Activated naive CD4-positive, alpha-beta T cell treated with Interleukin-2 at 50 U/mL for 16 hours (primary cell): ENCODE results near the gene FGF6.
"Not testable (repeated sequence)": the region's sequence is repeated elsewhere in the genome, so short reads cannot be mapped to it uniquely, and the experiment has no call there.

Source experiments
- DNase-seq: peaks from one replicate; pipeline ENCODE4 v3.0.0-alpha.2; 2020

FGF6 gene

GRCh38 chr12:4445156-4446101 lies at the start of gene FGF6:
FGF6 (minus strand) TSS chr12:4445815; CDS start chr12:4445570, 245 bp downstream.
- DNase-seq: no peak

- no peak for DNase-seq
These were observed 45.4 kb upstream of the FGF6 start for GRCh38 chr12:4490973-4491372.

- no peak for DNase-seq
These were observed 43.9 kb upstream of the FGF6 start for GRCh38 chr12:4489556-4489955.

GRCh38 chr12:4486980-4487379 lies 41.4 kb upstream of the FGF6 start:
- DNase-seq: no peak

GRCh38 chr12:4486049-4486699 lies 40.6 kb upstream of the FGF6 start:
- no peak for DNase-seq

- no peak for DNase-seq
These were observed 38.5 kb upstream of the FGF6 start for GRCh38 chr12:4483885-4484823.

- no peak for DNase-seq
These were observed 37.3 kb upstream of the FGF6 start for GRCh38 chr12:4482936-4483335.

- no peak for DNase-seq
These were observed 33.3 kb upstream of the FGF6 start for GRCh38 chr12:4478933-4479332.

GRCh38 chr12:4477129-4477528 lies 31.5 kb upstream of the FGF6 start:
- no peak for DNase-seq

- DNase-seq: no peak
These were observed 26.4 kb upstream of the FGF6 start for GRCh38 chr12:4472046-4472445.

GRCh38 chr12:4471256-4471655 lies 25.6 kb upstream of the FGF6 start:
- no peak for DNase-seq

- DNase-seq: no peak
These were observed 23.4 kb upstream of the FGF6 start for GRCh38 chr12:4468994-4469393.

- DNase-seq: no peak
These were observed 15.1 kb upstream of the FGF6 start for GRCh38 chr12:4460761-4461160.

GRCh38 chr12:4455849-4456248 lies 10.2 kb upstream of the FGF6 start:
- not testable (repeated sequence) for DNase-seq

- no peak for DNase-seq
These were observed 8.8 kb upstream of the FGF6 start for GRCh38 chr12:4454315-4454860.

GRCh38 chr12:4451694-4452093 lies 6.1 kb upstream of the FGF6 start:
- no peak for DNase-seq

- DNase-seq: no peak
These were observed 5.0 kb upstream of the FGF6 start for GRCh38 chr12:4450551-4451112.

GRCh38 chr12:4449851-4450221 lies 4.2 kb upstream of the FGF6 start:
- no peak for DNase-seq

- DNase-seq: no peak
These were observed 3.6 kb upstream of the FGF6 start for GRCh38 chr12:4448943-4449850.

- DNase-seq: no peak
These were observed 2.8 kb upstream of the FGF6 start for GRCh38 chr12:4448371-4448940.

- DNase-seq: no peak
These were observed 1.5 kb upstream of the FGF6 start for GRCh38 chr12:4447151-4447550.
